ENCODE results near the gene PDE11A. TPM values are rescaled to one million over a fixed set of nuclear protein-coding genes. Genes with fewer than 3 reads are reported as not detected.

PDE11A gene
- total and polyA plus RNA-seq, 2 experiments from 2014 or later = 0.34 to 0.86 TPM

DNA sequence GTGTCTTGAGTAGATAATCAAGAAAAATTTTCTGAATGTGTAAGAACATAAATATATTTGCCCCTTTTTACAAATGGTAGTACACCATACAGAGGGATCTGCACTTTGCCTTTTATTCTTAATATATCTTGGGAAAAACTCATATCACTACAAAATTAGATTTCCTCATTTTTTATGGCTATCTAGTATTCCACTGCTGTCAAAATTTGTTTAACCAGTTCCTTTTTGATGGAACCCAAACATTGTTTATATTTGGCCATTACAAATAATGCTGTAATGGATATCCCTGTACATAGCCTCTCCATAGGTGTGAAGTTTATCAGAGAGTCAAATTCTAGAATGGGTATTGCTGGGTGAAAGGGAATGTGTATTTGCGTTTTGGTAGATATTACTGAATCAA lies 436.9 kb downstream of the PDE11A start:
- in situ Hi-C loops (cut with MboI) = no loop called here
- no peak for DNase-seq
- Histone ChIP-seq H3K9me3 (ENCODE audit: low read depth) (no peaks in the 10 kb centered on the region), H2AFZ (no peak overlapping the region), H3K27me3 (replicated peaks; ENCODE audit: insufficient read depth) (no peaks in the 10 kb centered on the region), H3K4me2 (ENCODE audit: unreplicated experiment) (no peak overlapping the region), H3K9me2 (ENCODE audit: insufficient read depth) (no peaks in the 10 kb centered on the region), H3K79me2 (ENCODE audit: insufficient read depth) (no peaks in the 10 kb centered on the region), H3K27ac (no peak overlapping the region), H3K4me3 (no peak overlapping the region), H3F3A (ENCODE audit: insufficient read depth) (0 out of 2 replicates have a peak, but pooled peaks cover 5% of the 10 kb centered on the region), H3K4me1 (ENCODE audit: insufficient read depth) (no peaks in the 10 kb centered on the region; the same call in 1 of the 2 replicates), H3K9ac (no peak overlapping the region), H4K20me1 (ENCODE audit: insufficient read depth) (no peaks in the 10 kb centered on the region), H3K36me3 (ENCODE audit: low read depth) (no peaks in the 10 kb centered on the region)
- no peak for TF ChIP-seq EZH2 (IDR thresholded peaks at IDR 0.05; ENCODE audit: insufficient read depth, poor library complexity, severe bottlenecking)
- TF ChIP-seq EZH2phosphoT487 (IDR thresholded peaks at IDR 0.05; ENCODE audit: insufficient read depth, low read depth) = no peak
- 0% methylated on average over 1 of the region's 1 CpG for WGBS, 2 experiments (ENCODE audit: low coverage in 1 of 2, low lambda C conversion rate in 2 of 2, missing lambda C conversion rate in 2 of 2)

DNA sequence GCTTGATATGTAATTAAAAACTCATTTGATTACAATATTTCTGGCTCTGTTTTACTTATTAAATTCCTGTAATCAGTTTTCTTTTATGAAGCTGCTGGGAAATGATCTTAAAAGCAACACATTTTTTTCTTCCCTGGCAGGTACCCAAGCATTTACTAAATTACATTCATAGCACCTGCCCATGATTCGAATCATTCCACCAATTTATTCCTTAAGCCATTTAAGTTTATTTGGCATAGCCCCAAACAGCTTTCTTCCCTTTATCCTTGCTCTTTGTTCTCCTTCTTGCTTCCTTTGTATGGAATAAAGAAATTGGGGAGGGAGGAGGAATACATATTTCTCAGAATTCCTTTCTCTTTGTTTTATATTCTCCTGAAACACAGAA lies 438.7 kb downstream of the PDE11A start:
- 0 out of 2 replicates have a peak, but pooled peaks cover 5% of the 10 kb centered on the region for H3F3A ChIP-seq (ENCODE audit: insufficient read depth)
- H3K4me3 ChIP-seq = peak overlapping the region; percentile 75
- TF ChIP-seq EZH2 (IDR thresholded peaks at IDR 0.05; ENCODE audit: insufficient read depth, poor library complexity, severe bottlenecking) (no peak), EZH2phosphoT487 (IDR thresholded peaks at IDR 0.05; ENCODE audit: insufficient read depth, low read depth) (no peak)
- peak; percentile 7 for DNase-seq
- no peaks in the 10 kb centered on the region; the same call in 1 of the 2 replicates for H3K4me1 ChIP-seq (ENCODE audit: insufficient read depth)
- H3K79me2 ChIP-seq (ENCODE audit: insufficient read depth) = no peaks in the 10 kb centered on the region
- no peaks in the 10 kb centered on the region for H3K9me2 ChIP-seq (ENCODE audit: insufficient read depth)
- no peaks in the 10 kb centered on the region for H3K36me3 ChIP-seq (ENCODE audit: low read depth)
- peak overlapping the region; percentile 87 for H2AFZ ChIP-seq
- peak overlapping the region; percentile 87 for H3K4me2 ChIP-seq (ENCODE audit: unreplicated experiment)
- in situ Hi-C loops (cut with MboI) = no loop called here
- H3K27me3 ChIP-seq (replicated peaks; ENCODE audit: insufficient read depth) = peaks cover 9% of the 10 kb centered on the region; the same call in 1 of the 2 replicates
- H3K27ac ChIP-seq = no peak overlapping the region
- no peaks in the 10 kb centered on the region for H4K20me1 ChIP-seq (ENCODE audit: insufficient read depth)
- H3K9me3 ChIP-seq (ENCODE audit: low read depth) = no peaks in the 10 kb centered on the region
- WGBS, 2 experiments (ENCODE audit: low coverage in 1 of 2, low lambda C conversion rate in 2 of 2, missing lambda C conversion rate in 2 of 2) = 0 to 2% methylated on average over 1 of the region's 1 CpG
- H3K9ac ChIP-seq = peak overlapping the region; percentile 57

DNA sequence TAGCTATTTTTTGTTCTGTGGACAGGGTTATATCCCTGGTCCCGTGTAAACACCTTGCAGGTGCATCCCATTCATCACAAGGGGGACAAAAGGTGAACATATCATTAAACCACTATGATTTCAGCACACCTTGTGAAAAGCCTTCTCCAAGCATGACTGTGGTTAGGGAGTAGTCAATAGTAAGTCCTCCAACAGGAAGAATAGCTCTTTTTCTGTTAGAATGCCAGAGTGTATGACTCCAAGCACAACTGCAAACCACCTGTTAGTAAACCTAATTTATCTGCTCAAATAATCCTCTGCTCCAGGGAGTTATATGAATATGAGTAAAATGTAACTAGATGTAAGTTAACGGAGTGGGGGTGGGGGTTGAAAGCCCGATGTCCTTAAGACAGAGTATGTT lies 439.5 kb downstream of the PDE11A start:
- Histone ChIP-seq H3K4me1 (ENCODE audit: insufficient read depth) (no peaks in the 10 kb centered on the region; the same call in 1 of the 2 replicates), H3F3A (ENCODE audit: insufficient read depth) (0 out of 2 replicates have a peak, but pooled peaks cover 5% of the 10 kb centered on the region), H3K79me2 (ENCODE audit: insufficient read depth) (no peaks in the 10 kb centered on the region), H3K27me3 (replicated peaks; ENCODE audit: insufficient read depth) (peaks cover 13% of the 10 kb centered on the region; the same call in 1 of the 2 replicates), H4K20me1 (ENCODE audit: insufficient read depth) (no peaks in the 10 kb centered on the region), H3K27ac (no peak overlapping the region), H3K36me3 (ENCODE audit: low read depth) (no peaks in the 10 kb centered on the region), H3K9me3 (ENCODE audit: low read depth) (no peaks in the 10 kb centered on the region), H2AFZ (0 out of 2 replicates have a peak overlapping the region, but pooled peaks have one; percentile 87), H3K9me2 (ENCODE audit: insufficient read depth) (no peaks in the 10 kb centered on the region), H3K4me3 (no peak overlapping the region), H3K9ac (no peak overlapping the region), H3K4me2 (ENCODE audit: unreplicated experiment) (no peak overlapping the region)
- no peak for DNase-seq
- TF ChIP-seq EZH2phosphoT487 (IDR thresholded peaks at IDR 0.05; ENCODE audit: insufficient read depth, low read depth) = no peak
- in situ Hi-C loops (cut with MboI) = no loop called here
- 44 to 57% methylated on average over 3 of the region's 3 CpGs for WGBS, 2 experiments (ENCODE audit: low coverage in 1 of 2, low lambda C conversion rate in 2 of 2, missing lambda C conversion rate in 2 of 2)

DNA sequence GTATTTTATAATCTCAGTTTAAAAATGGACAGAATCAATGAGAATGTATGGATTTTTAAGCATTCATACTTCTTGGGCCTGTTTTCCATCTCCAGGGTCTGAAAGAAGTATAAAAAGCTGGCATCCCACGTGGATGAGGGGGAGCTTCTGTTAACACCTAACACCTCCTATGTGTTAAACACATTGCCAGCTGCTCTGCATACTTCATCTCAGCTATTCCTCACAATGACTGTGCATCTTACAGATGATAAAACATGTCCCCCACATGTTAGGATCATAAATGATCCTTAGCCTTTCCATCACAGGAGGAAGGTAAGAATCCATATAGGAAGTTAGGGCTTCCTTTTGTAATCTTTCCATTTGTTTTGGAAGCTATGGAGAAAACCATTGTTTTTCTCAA lies 440.9 kb downstream of the PDE11A start:
- in situ Hi-C loops (cut with MboI) = no loop called here
- H3K9me3 ChIP-seq (ENCODE audit: low read depth) = no peaks in the 10 kb centered on the region
- H2AFZ ChIP-seq = no peak overlapping the region
- no peak overlapping the region for H3K4me2 ChIP-seq (ENCODE audit: unreplicated experiment)
- no peaks in the 10 kb centered on the region for H3K36me3 ChIP-seq (ENCODE audit: low read depth)
- H3F3A ChIP-seq (ENCODE audit: insufficient read depth) = 0 out of 2 replicates have a peak, but pooled peaks cover 5% of the 10 kb centered on the region
- H3K27me3 ChIP-seq (replicated peaks; ENCODE audit: insufficient read depth) = peaks cover 14% of the 10 kb centered on the region; the same call in 1 of the 2 replicates
- no peak overlapping the region for H3K9ac ChIP-seq
- WGBS, 2 experiments (ENCODE audit: low coverage in 1 of 2, low lambda C conversion rate in 2 of 2, missing lambda C conversion rate in 2 of 2) = 0% methylated on average over 1 of the region's 1 CpG
- no peaks in the 10 kb centered on the region for H3K9me2 ChIP-seq (ENCODE audit: insufficient read depth)
- no peaks in the 10 kb centered on the region; the same call in 1 of the 2 replicates for H3K4me1 ChIP-seq (ENCODE audit: insufficient read depth)
- DNase-seq = no peak
- TF ChIP-seq EZH2phosphoT487 (IDR thresholded peaks at IDR 0.05; ENCODE audit: insufficient read depth, low read depth) = no peak
- no peak for TF ChIP-seq EZH2 (IDR thresholded peaks at IDR 0.05; ENCODE audit: insufficient read depth, poor library complexity, severe bottlenecking)
- H3K27ac ChIP-seq = no peak overlapping the region
- H4K20me1 ChIP-seq (ENCODE audit: insufficient read depth) = no peaks in the 10 kb centered on the region
- H3K79me2 ChIP-seq (ENCODE audit: insufficient read depth) = no peaks in the 10 kb centered on the region
- H3K4me3 ChIP-seq = no peak overlapping the region

All from GM23248 (cell line).